ENCODE results near the gene SULT1E1.

The SULT1E1 gene

GRCh38 chr4:69860052-69860451 lies at the start of gene SULT1E1:
Gene SULT1E1 (minus strand): TSS chr4:69860145. CDS start chr4:69857644, 2,501 bp downstream.
- Histone ChIP-seq H3K79me2 (ENCODE audit: insufficient read depth, low read length) (no peaks in the 10 kb centered on the region), H3F3A (ENCODE audit: insufficient read depth) (no peaks in the 10 kb centered on the region), H2AFZ (ENCODE audit: low read depth, low read length, severe bottlenecking) (no peak within 1 kb of the TSS), H3K9me3 (ENCODE audit: insufficient read depth, low read length) (no peaks in the 10 kb centered on the region), H3K4me3 (ENCODE audit: insufficient read depth, low read length, poor library complexity, severe bottlenecking) (no peak within 1 kb of the TSS), H3K27me3 (ENCODE audit: low read length) (no peaks in the 10 kb centered on the region), H3K9me2 (replicated peaks; ENCODE audit: insufficient read depth, low read length) (no peaks in the 10 kb centered on the region), H3K27ac (ENCODE audit: low read depth, low read length) (no peak within 1 kb of the TSS), H3K36me3 (ENCODE audit: low read length) (no peaks in the 10 kb centered on the region), H4K20me1 (ENCODE audit: low read depth, low read length) (no peaks in the 10 kb centered on the region), H3K4me2 (ENCODE audit: low read depth, low read length, poor library complexity, severe bottlenecking) (no peak within 1 kb of the TSS), H3K9ac (ENCODE audit: low read length) (no peak within 1 kb of the TSS)
- TF ChIP-seq EZH2phosphoT487 (conservative IDR thresholded peaks at IDR 0.05; ENCODE audit: low read length), result no peak
- TF ChIP-seq CTCF (IDR thresholded peaks at IDR 0.05; ENCODE audit: insufficient read depth, low read length, poor library complexity, severe bottlenecking), result no peak

GRCh38 chr4:69909195-69909594 lies 49.2 kb upstream of the SULT1E1 start:
- Histone ChIP-seq H3K9ac (ENCODE audit: low read length) (no peak overlapping the region), H3K9me2 (replicated peaks; ENCODE audit: insufficient read depth, low read length) (no peaks in the 10 kb centered on the region), H4K20me1 (ENCODE audit: low read depth, low read length) (no peaks in the 10 kb centered on the region), H3K4me2 (ENCODE audit: low read depth, low read length, poor library complexity, severe bottlenecking) (no peak overlapping the region), H3K9me3 (ENCODE audit: insufficient read depth, low read length) (no peaks in the 10 kb centered on the region), H3K27ac (ENCODE audit: low read depth, low read length) (no peak overlapping the region), H3K36me3 (ENCODE audit: low read length) (no peaks in the 10 kb centered on the region), H3K27me3 (ENCODE audit: low read length) (no peaks in the 10 kb centered on the region), H2AFZ (ENCODE audit: low read depth, low read length, severe bottlenecking) (no peak overlapping the region), H3K4me3 (ENCODE audit: insufficient read depth, low read length, poor library complexity, severe bottlenecking) (no peak overlapping the region), H3K79me2 (ENCODE audit: insufficient read depth, low read length) (no peaks in the 10 kb centered on the region), H3F3A (ENCODE audit: insufficient read depth) (no peaks in the 10 kb centered on the region)
- TF ChIP-seq CTCF (IDR thresholded peaks at IDR 0.05; ENCODE audit: insufficient read depth, low read length, poor library complexity, severe bottlenecking) (no peak), EZH2phosphoT487 (conservative IDR thresholded peaks at IDR 0.05; ENCODE audit: low read length) (no peak)

- Histone ChIP-seq H3K9me2 (replicated peaks; ENCODE audit: insufficient read depth, low read length) (no peaks in the 10 kb centered on the region), H3K4me3 (ENCODE audit: insufficient read depth, low read length, poor library complexity, severe bottlenecking) (no peak overlapping the region), H3K4me2 (ENCODE audit: low read depth, low read length, poor library complexity, severe bottlenecking) (no peak overlapping the region), H3K27ac (ENCODE audit: low read depth, low read length) (no peak overlapping the region), H3K9ac (ENCODE audit: low read length) (no peak overlapping the region), H2AFZ (ENCODE audit: low read depth, low read length, severe bottlenecking) (no peak overlapping the region), H3F3A (ENCODE audit: insufficient read depth) (no peaks in the 10 kb centered on the region), H3K36me3 (ENCODE audit: low read length) (no peaks in the 10 kb centered on the region), H3K9me3 (ENCODE audit: insufficient read depth, low read length) (no peaks in the 10 kb centered on the region), H3K27me3 (ENCODE audit: low read length) (no peaks in the 10 kb centered on the region), H4K20me1 (ENCODE audit: low read depth, low read length) (no peaks in the 10 kb centered on the region), H3K79me2 (ENCODE audit: insufficient read depth, low read length) (no peaks in the 10 kb centered on the region)
- TF ChIP-seq CTCF (IDR thresholded peaks at IDR 0.05; ENCODE audit: insufficient read depth, low read length, poor library complexity, severe bottlenecking) (no peak), EZH2phosphoT487 (conservative IDR thresholded peaks at IDR 0.05; ENCODE audit: low read length) (no peak)
These were observed 47.2 kb upstream of the SULT1E1 start for GRCh38 chr4:69907151-69907550.
